Liver (tissue), 9 donors: ENCODE data around the gene MS4A6E. TPM values are rescaled to one million over a fixed set of nuclear protein-coding genes. Genes with fewer than 3 reads are reported as not detected.
"Not testable (repeated sequence)": the region's sequence is repeated elsewhere in the genome, so short reads cannot be mapped to it uniquely, and the experiment has no call there.

Experiments used
- DNase-seq: peaks from one replicate; pipeline ENCODE4 v3.0.0-alpha.2; 2017; ENCODE audit warnings: low spot score
- H3K27ac ChIP-seq, 2 donors: one replicate each; pipeline ENCODE4 v1.7.0; 2013; ENCODE audit warnings: inconsistent platforms in 2 of 2, low read length in 2 of 2, control low read depth in 1 of 2, low read depth in 1 of 2, mild to moderate bottlenecking in 1 of 2
- H3K27me3 ChIP-seq, 4 donors: one replicate each; pipeline versions ENCODE4 v1.6.1 to v1.7.0; 2013; ENCODE audit warnings: low read length in 3 of 4, inconsistent platforms in 1 of 4, mild to moderate bottlenecking in 1 of 4, moderate library complexity in 1 of 4; ENCODE audit not compliant: control insufficient read depth in 4 of 4, insufficient read depth in 4 of 4
- H3K36me3 ChIP-seq, 4 donors: one replicate each; pipeline versions ENCODE4 v1.6.1 to v1.7.0; 2013; ENCODE audit warnings: low read length in 3 of 4, mild to moderate bottlenecking in 3 of 4, low read depth in 1 of 4, moderate library complexity in 1 of 4; ENCODE audit not compliant: control insufficient read depth in 4 of 4, insufficient read depth in 3 of 4
- H3K4me1 ChIP-seq, 4 donors: one replicate each; pipeline versions ENCODE4 v1.6.1 to v1.7.0; 2013; ENCODE audit warnings: low read length in 3 of 4, mild to moderate bottlenecking in 3 of 4, moderate library complexity in 1 of 4; ENCODE audit not compliant: control insufficient read depth in 4 of 4, insufficient read depth in 4 of 4
- H3K4me3 ChIP-seq, 3 donors: one replicate each; pipeline versions ENCODE4 v1.6.1 to v1.7.0; 2013; ENCODE audit warnings: low read length in 3 of 3, control low read depth in 1 of 3, low read depth in 1 of 3, mild to moderate bottlenecking in 1 of 3
- H3K9ac ChIP-seq, 2 donors: one replicate each; pipeline ENCODE4 v1.7.0; 2013; ENCODE audit warnings: low read length in 2 of 2, mild to moderate bottlenecking in 2 of 2, moderate library complexity in 2 of 2, control low read depth in 1 of 2, low read depth in 1 of 2
- H3K9me3 ChIP-seq, 4 donors: one replicate each; pipeline versions ENCODE4 v1.6.1 to v1.7.0; 2013; ENCODE audit warnings: low read length in 3 of 4; ENCODE audit not compliant: control insufficient read depth in 4 of 4
- ATF3 ChIP-seq: IDR thresholded peaks from 2 replicates; pipeline ENCODE4 v1.6.1; 2016; ENCODE audit warnings: antibody characterized with exemption
- CTCF ChIP-seq: fragments of 150-350 bp; IDR thresholded peaks from 2 replicates; pipeline ENCODE4 v1.5.1; 2017; ENCODE audit warnings: improper control_type of control experiment, low read depth, low read length; ENCODE audit not compliant: missing input control
- EGR1 ChIP-seq, 2 donors: IDR thresholded peaks; 2 replicates each; pipeline ENCODE4 v1.6.1; 2016 to 2018; ENCODE audit warnings: antibody characterized with exemption in 2 of 2, low read depth in 2 of 2
- FOXA1 ChIP-seq: IDR thresholded peaks from 2 replicates; pipeline ENCODE4 v1.6.1; 2016; ENCODE audit warnings: antibody characterized with exemption
- FOXA2 ChIP-seq: IDR thresholded peaks from 2 replicates; pipeline ENCODE4 v1.6.1; 2016; ENCODE audit warnings: antibody characterized with exemption
- GABPA ChIP-seq, 2 donors: IDR thresholded peaks in 1 of 2; conservative IDR thresholded peaks in 1 of 2; 2 replicates each; pipeline ENCODE4 v1.6.1; 2016; ENCODE audit warnings: antibody characterized with exemption in 2 of 2, mild to moderate bottlenecking in 1 of 2, moderate library complexity in 1 of 2
- HNF4A ChIP-seq, 2 donors: conservative IDR thresholded peaks; 2 replicates each; pipeline ENCODE4 v1.6.1; 2016; ENCODE audit warnings: antibody characterized with exemption in 2 of 2, mild to moderate bottlenecking in 2 of 2
- HNF4G ChIP-seq: IDR thresholded peaks from 2 replicates; pipeline ENCODE4 v1.6.1; 2016; ENCODE audit warnings: antibody characterized with exemption
- MAX ChIP-seq: IDR thresholded peaks from 2 replicates; pipeline ENCODE4 v1.6.1; 2016; ENCODE audit warnings: antibody characterized with exemption
- NR2F2 ChIP-seq: IDR thresholded peaks from 2 replicates; pipeline ENCODE4 v1.6.1; 2016; ENCODE audit warnings: antibody characterized with exemption
- RAD21 ChIP-seq, 2 donors: IDR thresholded peaks; 2 replicates each; pipeline ENCODE4 v1.6.1; 2016; ENCODE audit warnings: antibody characterized with exemption in 2 of 2, mild to moderate bottlenecking in 2 of 2
- REST ChIP-seq: IDR thresholded peaks from 2 replicates; pipeline ENCODE4 v1.6.1; 2016; ENCODE audit warnings: antibody characterized with exemption, mild to moderate bottlenecking
- RXRA ChIP-seq, 2 donors: IDR thresholded peaks; 2 replicates each; pipeline ENCODE4 v1.6.1; 2017 to 2018; ENCODE audit warnings: antibody characterized with exemption in 2 of 2, mild to moderate bottlenecking in 1 of 2
- SP1 ChIP-seq: IDR thresholded peaks from 2 replicates; pipeline ENCODE4 v1.6.1; 2018; ENCODE audit warnings: antibody characterized with exemption, mild to moderate bottlenecking
- TAF1 ChIP-seq: conservative IDR thresholded peaks from 2 replicates; pipeline ENCODE4 v1.6.1; 2016; ENCODE audit warnings: antibody characterized with exemption, mild to moderate bottlenecking
- YY1 ChIP-seq: IDR thresholded peaks from 2 replicates; pipeline ENCODE4 v1.6.1; 2016; ENCODE audit warnings: antibody characterized with exemption, mild to moderate bottlenecking
- ZBTB33 ChIP-seq: IDR thresholded peaks from 2 replicates; pipeline ENCODE4 v1.6.1; 2016; ENCODE audit warnings: antibody characterized with exemption
- WGBS: extraction: QIAGEN DNeasy Blood & Tissue Kit; methylation state at CpG from one replicate; pipeline ENCODE4 v1.1.7; 2013; 5-methylcytosine and 5-hydroxymethylcytosine counted together
- polyA plus RNA-seq, 2 donors: library from polyadenylated mRNA; stranded (reverse) in 1 of 2; unstranded in 1 of 2; fragments of 200-250 nt in 1 of 2; fragments of >200 nt in 1 of 2; fragmentation: Nextera tagmentation in 1 of 2; extraction: Ambion mirVana in 1 of 2; gene quantifications; one replicate each; pipeline versions ENCODE4 v1.2.1 to v1.2.3, GENCODE V29; 2013 to 2015
- total RNA-seq, 2 donors: library from RNA; depleted of rRNA; stranded (reverse); fragments of >200 nt; gene quantifications; one replicate each; pipeline ENCODE4 v1.2.3, GENCODE V29; 2014
- donor health status: healthy.
- donor health status: healthy.
- donor health status: healthy.
- donor health status: healthy.
- donor health status: healthy.

MS4A6E gene
- total and polyA plus RNA-seq, 4 donors: 0.22 to 0.75 TPM; not detected in 2

GRCh38 chr11:60282286-60282685, 44.8 kb upstream of the MS4A6E start (continued):
- no peak for TF ChIP-seq REST

- H3K4me3 ChIP-seq, H3K27me3 ChIP-seq, H3K9me3 ChIP-seq, DNase-seq, H3K4me1 ChIP-seq, H3K9ac ChIP-seq, H3K27ac ChIP-seq, H3K36me3 ChIP-seq: not testable (repeated sequence)
- WGBS: 73% methylated on average over 7 of the region's 7 CpGs
These were observed 41.5 kb upstream of the MS4A6E start for GRCh38 chr11:60285411-60286126.

- H3K9me3 ChIP-seq: no peaks in the 10 kb centered on the region
- H3K9ac ChIP-seq: no peak overlapping the region
- no peak overlapping the region for H3K4me3 ChIP-seq
- no peaks in the 10 kb centered on the region for H3K4me1 ChIP-seq
- DNase-seq: no peak
- WGBS: 100% methylated on average over 1 of the region's 1 CpG
- H3K27ac ChIP-seq: no peak overlapping the region
- H3K27me3 ChIP-seq: no peaks in the 10 kb centered on the region
- H3K36me3 ChIP-seq: no peaks in the 10 kb centered on the region
- TF ChIP-seq ZBTB33 (no peak), HNF4A (conservative IDR thresholded peaks at IDR 0.05) (no peak), RXRA (IDR thresholded peaks at IDR 0.05) (no peak), EGR1 (IDR thresholded peaks at IDR 0.05; ENCODE audit: low read depth in 2 of 2) (no peak), SP1 (no peak), FOXA1 (no peak), HNF4G (no peak), MAX (no peak), CTCF (no peak), NR2F2 (no peak), REST (no peak), YY1 (no peak), FOXA2 (no peak), ATF3 (no peak), TAF1 (no peak), RAD21 (IDR thresholded peaks at IDR 0.05) (no peak), GABPA (IDR thresholded peaks at IDR 0.05 in 1 of 2, conservative IDR thresholded peaks at IDR 0.05 in 1 of 2) (no peak)
These were observed 38.5 kb upstream of the MS4A6E start for GRCh38 chr11:60288531-60288930.
